IMR-90 (cell line): ENCODE results near the gene OCIAD1. TPM values are rescaled to one million over a fixed set of nuclear protein-coding genes. Genes with fewer than 3 reads are reported as not detected.
"Not testable (repeated sequence)": the region's sequence is repeated elsewhere in the genome, so short reads cannot be mapped to it uniquely, and the experiment has no call there.

Experiments
- ATAC-seq: fragments of 200-7000 bp; cut with Tn5 transposase; 2 replicates; pipeline ENCODE4 v1.9.1; 2020; ENCODE audit warnings: low read depth, mild to moderate bottlenecking, moderate library complexity
- BruUV-seq: library from RNA; stranded (reverse); fragments of 400-500 nt; replicated peaks from 2 replicates; lab custom pipeline; 2021; lab: Mats Ljungman, UMichigan
- CTCF ChIA-PET: fragments of 300-600 bp; formaldehyde crosslinking; extraction: SDS; loops from one replicate; lab custom pipeline; 2021; ENCODE audit warnings: antibody characterized with exemption; lab: Yijun Ruan, JAX
- POLR2A ChIA-PET: fragments of 300-600 bp; sonication (Branson Sonifier 250); formaldehyde crosslinking; loops from one replicate; lab custom pipeline; 2022; ENCODE audit warnings: antibody characterized with exemption; ENCODE audit not compliant: unreplicated experiment; lab: Charles Lee
- DNase-seq: peaks from one replicate; pipeline ENCODE4 v3.0.0; 2013
- H2AFZ ChIP-seq: replicated peaks from 2 replicates; pipeline ENCODE3; 2013; ENCODE audit warnings: low read length, mild to moderate bottlenecking; ENCODE audit not compliant: poor library complexity
- H2AK5ac ChIP-seq: 2 replicates; pipeline ENCODE4 v1.6.1; 2013; ENCODE audit warnings: low read depth, low read length, inconsistent platforms
- H2AK9ac ChIP-seq: replicated peaks from 2 replicates; pipeline ENCODE3; 2013; ENCODE audit warnings: mild to moderate bottlenecking, low read depth, low read length, moderate library complexity; ENCODE audit not compliant: poor library complexity
- H2BK120ac ChIP-seq: 2 replicates; pipeline ENCODE4 v1.6.1; 2013; ENCODE audit warnings: low read depth, low read length, inconsistent platforms
- H2BK15ac ChIP-seq: 3 replicates; pipeline ENCODE4 v1.6.1; 2013; ENCODE audit warnings: low read depth, low read length, inconsistent platforms
- H2BK20ac ChIP-seq: 2 replicates; pipeline ENCODE4 v1.6.1; 2013; ENCODE audit warnings: low read depth, mild to moderate bottlenecking, inconsistent platforms, low read length, moderate library complexity
- H2BK5ac ChIP-seq: 2 replicates; pipeline ENCODE4 v1.6.1; 2013; ENCODE audit warnings: mild to moderate bottlenecking, low read depth, low read length, inconsistent platforms; ENCODE audit not compliant: poor library complexity, severe bottlenecking
- H3K14ac ChIP-seq: replicated peaks from 2 replicates; pipeline ENCODE4 v1.6.1; 2013; ENCODE audit warnings: low read depth, low read length, inconsistent platforms
- H3K18ac ChIP-seq: 2 replicates; pipeline ENCODE4 v1.6.1; 2013; ENCODE audit warnings: low read depth, low read length, control low read depth
- H3K23ac ChIP-seq: 2 replicates; pipeline ENCODE4 v1.6.1; 2013; ENCODE audit warnings: low read depth, low read length, inconsistent platforms
- H3K27ac ChIP-seq: 2 replicates; pipeline ENCODE4 v1.5.1; 2013; ENCODE audit warnings: mild to moderate bottlenecking, control low read depth, low read length; ENCODE audit not compliant: insufficient read depth
- H3K27me3 ChIP-seq: 2 replicates; pipeline ENCODE4 v1.6.1; 2013; ENCODE audit warnings: low read length; ENCODE audit not compliant: control insufficient read depth, insufficient read depth
- H3K36me3 ChIP-seq: 2 replicates; pipeline ENCODE4 v1.6.1; 2013; ENCODE audit warnings: low read length, mixed read lengths; ENCODE audit not compliant: control insufficient read depth, insufficient read depth
- H3K4ac ChIP-seq: 2 replicates; pipeline ENCODE4 v1.6.1; 2013; ENCODE audit warnings: low read depth, low read length, inconsistent platforms
- H3K4me1 ChIP-seq: 2 replicates; pipeline ENCODE4 v1.6.1; 2013; ENCODE audit warnings: low read length, mixed read lengths; ENCODE audit not compliant: control insufficient read depth, insufficient read depth
- H3K4me2 ChIP-seq: 2 replicates; pipeline ENCODE4 v1.6.1; 2013; ENCODE audit warnings: low read depth, mild to moderate bottlenecking, control low read depth, low read length, moderate library complexity
- H3K4me3 ChIP-seq: 2 replicates; pipeline ENCODE4 v1.5.1; 2013; ENCODE audit warnings: low read depth, mild to moderate bottlenecking, control low read depth, low read length, moderate library complexity; ENCODE audit not compliant: insufficient read depth
- H3K56ac ChIP-seq: 2 replicates; pipeline ENCODE4 v1.6.1; 2013; ENCODE audit warnings: low read length, inconsistent platforms; ENCODE audit not compliant: insufficient read depth; ENCODE audit errors: extremely low read depth
- H3K79me1 ChIP-seq, 2 experiments: 2 replicates each; pipeline ENCODE4 v1.6.1; 2013; ENCODE audit warnings: low read length in 2 of 2, inconsistent platforms in 1 of 2, low read depth in 1 of 2
- H3K9ac ChIP-seq: 2 replicates; pipeline ENCODE4 v1.6.1; 2013; ENCODE audit warnings: low read depth, low read length, control low read depth
- H3K9me1 ChIP-seq: 2 replicates; pipeline ENCODE4 v1.6.1; 2013; ENCODE audit warnings: low read length, inconsistent platforms; ENCODE audit not compliant: insufficient read depth
- H3K9me3 ChIP-seq: 2 replicates; pipeline ENCODE4 v1.6.1; 2013; ENCODE audit warnings: low read length; ENCODE audit not compliant: control insufficient read depth, insufficient read depth
- H4K20me1 ChIP-seq: 2 replicates; pipeline ENCODE4 v1.6.1; 2013; ENCODE audit warnings: low read length, inconsistent platforms; ENCODE audit not compliant: insufficient read depth
- H4K5ac ChIP-seq: 2 replicates; pipeline ENCODE4 v1.6.1; 2013; ENCODE audit warnings: mild to moderate bottlenecking, low read depth, low read length, control low read depth
- H4K8ac ChIP-seq, 2 experiments: 2 replicates each; pipeline ENCODE4 v1.6.1; 2013; ENCODE audit warnings: low read depth in 2 of 2, low read length in 2 of 2, control low read depth in 1 of 2, inconsistent platforms in 1 of 2
- H4K91ac ChIP-seq: 2 replicates; pipeline ENCODE4 v1.6.1; 2013; ENCODE audit warnings: low read depth, low read length, inconsistent platforms; ENCODE audit not compliant: insufficient read depth
- WGBS, 2 experiments: methylation state at CpG; one replicate each; pipeline versions ENCODE4 v1.1.5 to v1.1.7; 2013; ENCODE audit warnings: missing lambda C conversion rate in 2 of 2; ENCODE audit not compliant: insufficient read length in 1 of 2; ENCODE audit errors: extremely low coverage in 2 of 2; 5-methylcytosine and 5-hydroxymethylcytosine counted together
- dilution Hi-C: fragments of 300-500 bp; cut with HindIII; formaldehyde crosslinking; loops from one replicate; pipeline ENCODE4 v1.14.3; 2018; ENCODE audit warnings: low sequenced_read_pairs; ENCODE audit not compliant: unreplicated experiment
- in situ Hi-C: fragments of 300-500 bp; cut with MboI; formaldehyde crosslinking; loops from 3 replicates; pipeline ENCODE4 v1.14.3; 2019; ENCODE audit warnings: low sequenced_read_pairs, inconsistent platforms, mixed read lengths
- intact Hi-C: fragments of 100-400 bp; cut with micrococcal nuclease; formaldehyde crosslinking; loops from 2 replicates; pipeline ENCODE4 v1.10.0; 2022
- polyA plus RNA-seq, 3 experiments: library from polyadenylated mRNA; depleted of rRNA; stranded (reverse); fragments of >200 nt; gene quantifications; 2 replicates each; pipeline ENCODE4 v1.2.3, GENCODE V29; 2012; ENCODE audit warnings: low replicate concordance in 1 of 3
- total RNA-seq: library from RNA; depleted of rRNA; stranded (reverse); fragments of >200 nt; gene quantifications from 2 replicates; pipeline ENCODE4 v1.2.3, GENCODE V29; 2012

Gene OCIAD1
- total and polyA plus RNA-seq, 2 of the 4 experiments (the other 2 are of a cell fraction) = 86.9 to 112 TPM

DNA sequence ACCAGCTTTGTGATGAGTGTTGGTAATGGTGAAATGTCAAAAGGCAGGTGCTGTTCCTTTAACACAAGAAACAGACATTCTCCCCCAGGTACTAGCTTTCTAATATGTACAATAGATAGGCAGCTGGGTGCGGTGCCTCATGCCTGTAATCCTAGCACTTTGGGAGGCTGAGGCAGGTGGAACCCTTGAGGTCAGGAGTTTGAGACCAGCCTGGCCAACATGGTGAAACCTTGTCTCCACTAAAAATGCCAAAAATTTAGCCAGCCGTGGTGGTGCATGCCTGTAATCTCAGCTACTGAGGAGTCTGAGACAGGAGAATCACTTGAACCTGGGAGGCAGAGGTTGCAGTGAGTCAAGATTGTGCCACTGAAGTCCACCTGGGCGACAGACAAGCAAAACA lies 50.8 kb downstream of the OCIAD1 start:
- not testable (repeated sequence) for H4K20me1 ChIP-seq

GRCh38 chr4:48889750-48890149 lies 58.9 kb downstream of the OCIAD1 start:
- H4K5ac ChIP-seq, H2BK15ac ChIP-seq, H2BK20ac ChIP-seq, POLR2A ChIA-PET, H3K4me1 ChIP-seq, H3K4me2 ChIP-seq, H2BK120ac ChIP-seq, H3K9me3 ChIP-seq, H3K4ac ChIP-seq, H2AK5ac ChIP-seq, H2BK5ac ChIP-seq, H3K56ac ChIP-seq, H3K79me1 ChIP-seq, dilution Hi-C loops, BruUV-seq, CTCF ChIA-PET, H4K91ac ChIP-seq, H3K23ac ChIP-seq, H4K20me1 ChIP-seq, H4K8ac ChIP-seq, H2AFZ ChIP-seq, intact Hi-C loops, H3K4me3 ChIP-seq, DNase-seq, H3K9me1 ChIP-seq, H3K18ac ChIP-seq, H2AK9ac ChIP-seq, ATAC-seq, H3K9ac ChIP-seq, H3K27me3 ChIP-seq, H3K14ac ChIP-seq, H3K27ac ChIP-seq, in situ Hi-C loops, H3K36me3 ChIP-seq: not testable (repeated sequence)
- 100% methylated on average over 1 of the region's 3 CpGs; no CpG with 5 or more reads in 1 of the 2 experiments for WGBS, 2 experiments

More for the DNA sequence above, 50.8 kb downstream of the OCIAD1 start:
- H3K9me3 ChIP-seq, H4K91ac ChIP-seq, H3K4me3 ChIP-seq, H2AFZ ChIP-seq, H2BK5ac ChIP-seq, H2BK120ac ChIP-seq, H4K8ac ChIP-seq, in situ Hi-C loops, intact Hi-C loops, H3K56ac ChIP-seq, H4K5ac ChIP-seq, H3K4me2 ChIP-seq, DNase-seq, H3K27ac ChIP-seq, POLR2A ChIA-PET, H3K14ac ChIP-seq, H2AK9ac ChIP-seq, H2BK20ac ChIP-seq, dilution Hi-C loops, H2BK15ac ChIP-seq, H3K9me1 ChIP-seq, H3K18ac ChIP-seq, H3K9ac ChIP-seq, H3K23ac ChIP-seq, ATAC-seq, H2AK5ac ChIP-seq, CTCF ChIA-PET, H3K4ac ChIP-seq, H3K27me3 ChIP-seq, H3K36me3 ChIP-seq, BruUV-seq, H3K79me1 ChIP-seq, H3K4me1 ChIP-seq: not testable (repeated sequence)
- 80% methylated on average over 1 of the region's 3 CpGs; no CpG with 5 or more reads in 1 of the 2 experiments for WGBS, 2 experiments
